ENCODE results near the gene IFNA8. TPM values are rescaled to one million over a fixed set of nuclear protein-coding genes. Genes with fewer than 3 reads are reported as not detected.

IFNA8 gene
- total RNA-seq, 1 donor from 2014 or later, result not detected

GRCh38 chr9:21412107-21412506 lies 3.2 kb downstream of the IFNA8 start:
- no peak for TF ChIP-seq CTCF (conservative IDR thresholded peaks at IDR 0.05; ENCODE audit: low read depth, low read length)
- no peak overlapping the region for H3K4me3 ChIP-seq (ENCODE audit: low read depth, low read length)
- no peak for DNase-seq (ENCODE audit: low read depth)

DNA sequence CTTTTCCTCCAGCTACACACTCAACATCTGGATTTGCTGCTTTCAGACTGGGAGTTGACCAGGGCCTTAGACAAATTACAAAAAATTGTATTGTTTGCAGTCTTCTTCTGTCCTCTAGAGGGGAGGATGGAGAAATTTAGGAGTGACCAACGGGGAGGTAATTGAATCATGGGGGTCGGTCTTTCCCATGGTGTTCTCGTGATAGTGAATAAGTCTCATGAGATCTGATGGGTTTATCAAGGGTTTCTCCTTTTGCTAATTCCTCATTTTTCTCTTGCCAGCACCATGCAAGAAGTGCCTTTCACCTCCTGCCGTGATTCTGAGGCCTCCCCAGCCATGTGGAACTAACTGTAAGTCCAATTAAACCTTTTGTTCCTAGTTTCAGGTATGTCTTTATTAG lies 4.2 kb downstream of the IFNA8 start:
- no peak overlapping the region for H3K4me3 ChIP-seq (ENCODE audit: low read depth, low read length)
- DNase-seq (ENCODE audit: low read depth), result no peak
- TF ChIP-seq CTCF (conservative IDR thresholded peaks at IDR 0.05; ENCODE audit: low read depth, low read length), result no peak

DNA sequence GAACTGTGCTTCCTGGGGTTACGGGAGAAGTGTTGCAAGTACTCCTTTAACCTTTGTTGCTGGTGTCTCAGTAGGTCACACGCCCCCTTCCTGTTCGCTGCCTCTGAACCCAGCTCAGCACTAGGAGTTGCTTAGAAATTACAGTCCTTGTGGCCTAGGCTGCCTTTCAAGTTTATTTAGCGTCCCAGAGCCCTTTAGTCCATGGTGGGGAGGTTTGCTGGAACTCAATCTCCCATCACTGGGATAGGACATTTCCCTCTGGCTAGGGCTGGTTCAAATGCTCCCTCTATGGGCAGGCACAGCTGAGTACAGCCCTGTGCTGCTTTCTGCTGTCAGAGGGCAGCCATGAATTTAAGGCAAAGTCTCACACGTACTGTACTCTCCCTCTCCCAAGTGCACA lies 4.7 kb downstream of the IFNA8 start:
- TF ChIP-seq CTCF (conservative IDR thresholded peaks at IDR 0.05; ENCODE audit: low read depth, low read length), result peak; percentile 30
- DNase-seq (ENCODE audit: low read depth), result no peak
- H3K4me3 ChIP-seq (ENCODE audit: low read depth, low read length), result no peak overlapping the region

DNA sequence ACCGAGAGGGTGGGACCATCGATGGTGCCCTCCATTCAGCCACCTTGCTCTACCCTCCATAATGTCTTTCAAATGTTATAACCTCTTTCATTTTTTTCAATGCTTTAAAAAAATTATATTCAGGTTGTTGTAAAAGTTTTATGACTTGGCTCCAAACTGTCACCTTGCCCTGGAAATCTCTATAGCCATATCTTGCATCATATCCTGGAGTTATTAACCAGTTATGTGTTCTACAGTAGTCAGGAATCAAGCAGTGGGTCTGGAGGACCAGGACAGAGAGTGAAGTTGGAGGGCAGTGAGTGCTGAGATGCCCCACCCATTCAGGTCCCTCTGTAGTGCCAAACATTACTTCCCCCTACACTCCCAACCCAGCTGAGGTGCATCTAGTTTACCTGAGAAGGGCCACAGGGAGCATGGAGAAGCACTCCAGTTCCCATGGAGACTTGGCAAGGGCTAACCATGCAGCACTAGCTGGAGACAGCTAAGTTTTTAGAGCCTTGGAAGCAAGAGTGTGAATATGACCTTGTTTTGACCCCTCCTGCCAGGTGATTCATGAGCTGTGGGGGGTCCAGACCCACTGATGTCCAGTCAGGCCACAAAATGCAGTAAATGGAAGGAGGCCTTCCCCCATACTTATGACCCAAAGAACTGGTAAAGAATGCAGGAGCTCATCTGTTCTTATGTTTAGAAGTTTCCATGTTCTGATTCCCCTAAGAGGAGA lies 5.5 kb downstream of the IFNA8 start:
- H3K4me3 ChIP-seq (ENCODE audit: low read depth, low read length), result no peak overlapping the region
- no peak for DNase-seq (ENCODE audit: low read depth)
- TF ChIP-seq CTCF (conservative IDR thresholded peaks at IDR 0.05; ENCODE audit: low read depth, low read length), result no peak

DNA sequence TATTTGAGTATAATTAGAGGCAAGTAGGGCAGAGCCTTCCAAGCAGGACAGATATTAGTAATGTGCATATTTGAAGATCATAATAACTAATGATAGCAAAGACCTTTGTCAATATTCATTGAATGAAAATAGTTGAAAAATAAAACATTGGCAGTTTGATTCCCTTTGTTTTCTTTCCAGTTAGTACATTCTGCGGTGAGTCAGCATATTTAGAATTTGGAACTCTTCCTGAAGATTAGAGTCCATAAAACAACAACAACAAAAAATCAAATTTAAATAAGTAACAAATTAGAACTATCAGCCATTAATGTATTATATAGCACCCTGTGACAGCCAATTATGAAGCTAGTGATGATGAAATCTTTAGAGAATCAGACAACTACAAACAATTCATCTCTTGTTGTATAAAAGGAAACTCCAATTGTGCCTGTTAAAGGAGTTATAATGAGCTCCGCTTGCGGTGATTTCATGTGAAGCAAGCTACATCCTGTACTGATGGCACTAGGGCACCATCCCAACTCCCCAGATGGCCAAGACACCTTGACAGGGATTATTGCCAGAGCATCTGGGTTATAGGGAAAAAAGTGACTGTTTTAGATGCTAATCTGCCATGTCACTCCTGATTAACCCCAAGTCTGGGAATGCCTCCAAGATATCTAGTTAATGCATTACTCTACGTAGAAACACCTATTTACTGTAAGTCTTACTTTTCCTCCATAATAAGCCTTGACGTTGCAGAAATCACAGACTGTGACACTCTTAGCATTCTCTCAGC lies 6.8 kb downstream of the IFNA8 start:
- TF ChIP-seq CTCF (conservative IDR thresholded peaks at IDR 0.05; ENCODE audit: low read depth, low read length), result no peak
- H3K4me3 ChIP-seq (ENCODE audit: low read depth, low read length), result no peak overlapping the region
- DNase-seq (ENCODE audit: low read depth), result peak; percentile 65

DNA sequence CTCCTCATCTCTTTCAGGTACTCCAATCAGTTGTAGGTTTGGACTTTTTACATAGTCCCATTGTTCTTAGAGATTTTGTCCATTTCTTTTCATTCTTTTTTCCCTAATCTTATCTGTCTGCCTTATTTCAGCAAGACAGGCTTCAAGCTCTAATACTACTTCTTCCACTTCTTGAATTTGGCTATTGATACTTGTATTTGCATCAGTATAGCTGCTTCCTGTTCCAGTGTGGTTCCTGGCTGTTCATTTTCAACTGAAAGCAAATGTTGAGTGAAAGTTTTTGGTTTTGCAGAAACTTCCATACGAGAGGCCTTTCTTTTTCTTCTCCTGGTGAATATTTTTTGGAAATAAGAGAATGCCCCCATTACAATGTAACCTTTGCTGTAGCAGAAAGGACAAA lies 19.3 kb downstream of the IFNA8 start:
- no peak for TF ChIP-seq CTCF (conservative IDR thresholded peaks at IDR 0.05; ENCODE audit: low read depth, low read length)
- no peak for DNase-seq (ENCODE audit: low read depth)
- H3K4me3 ChIP-seq (ENCODE audit: low read depth, low read length), result no peak overlapping the region
